NCI-H128 (cell line): ENCODE data around the gene PUS7.
"Not testable (repeated sequence)": the region's sequence is repeated elsewhere in the genome, so short reads cannot be mapped to it uniquely, and the experiment has no call there.

Source experiments
- DNase-seq: peaks from one replicate; lab custom pipeline; 2025; ENCODE audit not compliant: unreplicated experiment; lab: John Stamatoyannopoulos, UW

The PUS7 gene

GRCh38 chr7:105497016-105497415 lies 25.1 kb downstream of the PUS7 start:
- no peak for DNase-seq

GRCh38 chr7:105496521-105496920 lies 25.6 kb downstream of the PUS7 start:
- no peak for DNase-seq

- no peak for DNase-seq
These were observed 28.2 kb downstream of the PUS7 start for GRCh38 chr7:105493923-105494315.

GRCh38 chr7:105493196-105493922 lies 28.7 kb downstream of the PUS7 start:
- no peak for DNase-seq

- DNase-seq, result no peak
These were observed 32.7 kb downstream of the PUS7 start for GRCh38 chr7:105489409-105489808.

- no peak for DNase-seq
These were observed 34.2 kb downstream of the PUS7 start for GRCh38 chr7:105487579-105488571.

- no peak for DNase-seq
These were observed 41.1 kb downstream of the PUS7 start for GRCh38 chr7:105480931-105481330.

- no peak for DNase-seq
These were observed 43.5 kb downstream of the PUS7 start for GRCh38 chr7:105478606-105479005.

- DNase-seq, result no peak
These were observed 44.2 kb downstream of the PUS7 start for GRCh38 chr7:105477908-105478307.

GRCh38 chr7:105474045-105474444 lies 48.0 kb downstream of the PUS7 start:
- no peak for DNase-seq

GRCh38 chr7:105473163-105473562 lies 48.9 kb downstream of the PUS7 start:
- DNase-seq, result no peak

- DNase-seq, result no peak
These were observed 51.2 kb downstream of the PUS7 start for GRCh38 chr7:105470846-105471245.

GRCh38 chr7:105470090-105470489 lies 52.0 kb downstream of the PUS7 start:
- DNase-seq, result no peak

- DNase-seq, result no peak
These were observed 59.2 kb downstream of the PUS7 start for GRCh38 chr7:105462765-105463420.

- no peak for DNase-seq
These were observed 60.6 kb downstream of the PUS7 start for GRCh38 chr7:105461518-105461917.

- DNase-seq, result no peak
These were observed 64.3 kb downstream of the PUS7 start for GRCh38 chr7:105457619-105458225.

GRCh38 chr7:105454921-105455320 lies 67.2 kb downstream of the PUS7 start:
- DNase-seq, result no peak

GRCh38 chr7:105454095-105454747 lies 67.8 kb downstream of the PUS7 start:
- no peak for DNase-seq

GRCh38 chr7:105452085-105452484 lies 70.0 kb downstream of the PUS7 start:
- DNase-seq, result no peak

- not testable (repeated sequence) for DNase-seq
These were observed 71.2 kb downstream of the PUS7 start for GRCh38 chr7:105450870-105451269.
